ENCODE results near the gene ANO1.

GRCh38 chr11:70108250-70108649, 30.1 kb downstream of the ANO1 start:
- TF ChIP-seq POLR2A (IDR thresholded peaks at IDR 0.05) (no peak), CTCF (IDR thresholded peaks at IDR 0.05) (no peak)
